Gastroesophageal sphincter (tissue), 3 donors: ENCODE measurements around the gene ESYT3.

Experiments
- EP300 ChIP-seq: sonication (generic); formaldehyde crosslinking; IDR thresholded peaks from one replicate; pipeline ENCODE4 v1.6.1; 2017; ENCODE audit warnings: antibody characterized with exemption, mild to moderate bottlenecking
- POLR2A ChIP-seq, 2 donors: fragments of 450-650 bp; IDR thresholded peaks; one replicate each; pipeline ENCODE4 v1.6.1; 2017; ENCODE audit warnings: antibody characterized with exemption in 2 of 2, mild to moderate bottlenecking in 2 of 2, moderate library complexity in 1 of 2
- POLR2AphosphoS5 ChIP-seq: sonication (generic); formaldehyde crosslinking; IDR thresholded peaks from one replicate; pipeline ENCODE4 v1.6.1; 2017; ENCODE audit warnings: antibody characterized with exemption
- TF ChIP-seq, protein P1 (sequence below), 4 experiments: fragments of 200-600 bp in 2 of 4; fragments of 450-650 bp in 2 of 4; sonication (generic) in 1 of 4; IDR thresholded peaks; one replicate each; pipeline ENCODE4 v1.5.1; 2017 to 2019; ENCODE audit warnings: antibody characterized with exemption in 4 of 4, mild to moderate bottlenecking in 2 of 4, moderate library complexity in 2 of 4

- TF ChIP-seq, protein P1, sequence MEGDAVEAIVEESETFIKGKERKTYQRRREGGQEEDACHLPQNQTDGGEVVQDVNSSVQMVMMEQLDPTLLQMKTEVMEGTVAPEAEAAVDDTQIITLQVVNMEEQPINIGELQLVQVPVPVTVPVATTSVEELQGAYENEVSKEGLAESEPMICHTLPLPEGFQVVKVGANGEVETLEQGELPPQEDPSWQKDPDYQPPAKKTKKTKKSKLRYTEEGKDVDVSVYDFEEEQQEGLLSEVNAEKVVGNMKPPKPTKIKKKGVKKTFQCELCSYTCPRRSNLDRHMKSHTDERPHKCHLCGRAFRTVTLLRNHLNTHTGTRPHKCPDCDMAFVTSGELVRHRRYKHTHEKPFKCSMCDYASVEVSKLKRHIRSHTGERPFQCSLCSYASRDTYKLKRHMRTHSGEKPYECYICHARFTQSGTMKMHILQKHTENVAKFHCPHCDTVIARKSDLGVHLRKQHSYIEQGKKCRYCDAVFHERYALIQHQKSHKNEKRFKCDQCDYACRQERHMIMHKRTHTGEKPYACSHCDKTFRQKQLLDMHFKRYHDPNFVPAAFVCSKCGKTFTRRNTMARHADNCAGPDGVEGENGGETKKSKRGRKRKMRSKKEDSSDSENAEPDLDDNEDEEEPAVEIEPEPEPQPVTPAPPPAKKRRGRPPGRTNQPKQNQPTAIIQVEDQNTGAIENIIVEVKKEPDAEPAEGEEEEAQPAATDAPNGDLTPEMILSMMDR (IDR thresholded peaks at IDR 0.05) = no peak
- TF ChIP-seq POLR2AphosphoS5 = no peak
- TF ChIP-seq EP300 = no peak
- TF ChIP-seq POLR2A (IDR thresholded peaks at IDR 0.05) = no peak
Measured at GRCh38 chr3:138395865-138396751, 38.3 kb upstream of the ESYT3 start.
